ENCODE data around the gene AIFM3.
"Not testable (repeated sequence)": the region's sequence is repeated elsewhere in the genome, so short reads cannot be mapped to it uniquely, and the experiment has no call there.

The AIFM3 gene

DNA sequence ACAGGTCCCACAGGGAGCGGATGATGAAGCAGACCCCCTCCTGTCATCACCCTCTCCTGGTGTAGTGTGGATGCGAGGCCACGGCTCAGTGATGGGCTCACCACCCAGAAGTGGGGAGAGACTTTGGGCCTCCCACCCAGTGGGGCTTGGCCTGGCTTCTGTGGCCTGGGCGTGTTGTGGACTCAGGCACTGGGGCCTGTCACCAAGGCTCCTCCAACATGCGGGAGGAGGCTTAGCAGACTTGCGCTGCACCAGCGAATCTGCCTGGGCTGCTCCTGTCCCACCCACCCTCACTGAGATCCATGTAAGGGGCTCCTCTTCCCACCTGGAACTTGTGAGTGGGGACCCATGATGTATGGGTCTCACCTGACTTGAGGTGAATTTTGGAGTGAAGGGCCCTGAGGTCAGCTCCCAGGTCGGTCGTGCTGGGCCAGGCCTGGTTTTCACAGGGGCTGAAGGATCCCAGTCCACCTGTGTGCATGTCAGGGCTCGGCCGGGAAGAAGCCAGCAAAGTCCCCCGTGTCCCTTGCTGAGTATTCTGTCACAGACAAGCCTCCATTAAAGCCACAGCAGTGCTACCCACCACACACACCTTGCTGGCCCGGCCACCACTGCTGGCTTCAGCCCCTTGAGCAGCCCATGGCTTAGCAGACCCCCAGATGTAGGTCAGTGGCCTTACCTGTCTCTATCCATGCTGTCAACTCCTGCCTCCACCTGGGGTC lies 30.6 kb downstream of the AIFM3 start:
- peak in 1 of 10 donors; percentile 70 for DNase-seq
- intact Hi-C loops (cut with DNase I), result no loop called here

GRCh38 chr22:20998411-20999336 lies 31.6 kb downstream of the AIFM3 start:
- intact Hi-C loops (cut with DNase I), result no loop called here

DNA sequence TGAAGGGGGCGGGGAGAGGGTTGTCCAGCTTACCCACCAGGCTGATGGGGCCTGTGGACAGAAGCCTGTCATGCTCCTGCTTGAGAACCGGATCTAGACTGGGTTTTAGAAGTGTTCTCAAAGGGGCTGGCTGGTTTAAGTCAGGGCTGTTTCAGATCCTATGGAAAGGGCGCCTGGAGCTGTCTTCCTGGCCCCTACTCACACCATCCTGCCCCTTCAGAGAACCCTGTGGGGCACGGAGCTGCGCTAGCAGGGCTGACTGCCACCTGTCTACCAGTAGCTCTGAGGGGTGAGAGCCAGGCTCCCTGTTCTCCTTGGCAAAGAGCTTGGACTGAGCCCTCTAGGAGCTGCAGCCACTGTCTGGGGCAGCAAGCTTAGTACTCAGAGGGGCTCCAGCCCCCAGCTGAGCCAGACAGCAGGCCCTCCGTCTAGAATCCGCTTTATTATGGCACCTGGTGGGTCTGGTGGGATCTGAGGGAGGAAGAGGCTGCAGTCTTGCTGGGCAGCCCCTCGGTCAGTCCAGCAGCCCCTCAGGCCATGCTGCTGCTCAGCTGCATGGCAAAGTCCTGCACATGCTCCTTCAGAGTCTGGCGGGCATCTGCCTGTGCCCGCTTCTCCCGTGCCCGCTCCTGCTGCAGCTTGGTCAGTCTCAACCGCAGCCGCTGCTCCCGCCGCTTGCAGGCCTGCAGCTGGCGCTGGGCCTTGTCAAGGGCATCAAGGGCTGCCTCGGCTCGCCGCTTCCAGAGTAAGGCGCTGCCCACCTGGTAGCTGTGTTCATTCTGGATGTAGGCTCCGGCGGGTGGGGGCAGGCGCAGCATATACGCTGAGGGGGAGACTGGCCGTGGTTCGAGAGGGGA lies 32.5 kb downstream of the AIFM3 start:
- peak in 1 of 10 donors; percentile 83 for DNase-seq
- intact Hi-C loops (cut with DNase I), result loop anchor here (5.0 kb wide), 1 partner anchor 142 kb away; the partner anchor contains the start of genes PI4KA and SNAP29

More at GRCh38 chr22:20998411-20999336, 31.6 kb downstream of the AIFM3 start:
- DNase-seq, result peak in 1 of 10 donors; percentile 79

DNA sequence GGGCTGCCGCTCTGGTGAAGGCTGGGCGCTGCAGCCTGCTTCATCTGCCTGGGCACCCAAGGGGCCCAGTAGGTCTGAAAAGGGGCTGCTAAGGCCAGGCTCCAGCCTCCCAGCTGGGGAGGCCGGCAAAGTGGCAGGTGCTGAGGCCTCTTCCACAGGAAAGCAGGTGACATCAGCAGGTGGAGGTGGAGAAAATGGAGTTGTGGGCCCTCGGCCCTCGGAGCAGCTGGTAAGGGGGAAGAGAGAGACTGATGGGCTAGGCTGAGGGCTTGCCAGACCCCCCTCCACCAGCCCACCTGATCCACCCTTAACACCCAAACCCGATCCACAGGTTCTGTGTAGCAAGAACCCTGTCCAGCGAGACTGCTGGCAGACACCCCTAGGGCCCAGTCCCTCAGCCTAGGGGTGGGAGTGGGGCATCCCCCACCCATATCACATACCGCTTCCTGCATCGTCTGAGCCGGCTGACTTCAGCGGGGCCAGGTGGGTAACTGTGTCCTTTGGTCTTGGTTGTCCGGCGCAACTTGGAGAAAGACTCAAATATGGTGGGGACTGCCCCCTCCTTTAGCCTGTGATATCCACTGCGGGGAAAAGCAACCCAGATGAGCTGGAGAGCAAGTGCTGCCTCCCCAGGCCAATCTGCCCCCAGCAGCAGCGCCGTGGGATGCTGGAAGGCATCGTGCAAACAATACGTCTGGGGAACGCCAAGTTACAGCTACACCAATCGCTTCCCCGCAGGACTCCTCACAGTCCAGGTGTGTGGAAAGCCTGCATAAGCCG lies 33.3 kb downstream of the AIFM3 start:
- DNase-seq, result no peak
- intact Hi-C loops (cut with DNase I), result loop anchor here (5.0 kb wide), 1 partner anchor 143 kb away; the partner anchor contains the start of genes PI4KA and SNAP29

DNA sequence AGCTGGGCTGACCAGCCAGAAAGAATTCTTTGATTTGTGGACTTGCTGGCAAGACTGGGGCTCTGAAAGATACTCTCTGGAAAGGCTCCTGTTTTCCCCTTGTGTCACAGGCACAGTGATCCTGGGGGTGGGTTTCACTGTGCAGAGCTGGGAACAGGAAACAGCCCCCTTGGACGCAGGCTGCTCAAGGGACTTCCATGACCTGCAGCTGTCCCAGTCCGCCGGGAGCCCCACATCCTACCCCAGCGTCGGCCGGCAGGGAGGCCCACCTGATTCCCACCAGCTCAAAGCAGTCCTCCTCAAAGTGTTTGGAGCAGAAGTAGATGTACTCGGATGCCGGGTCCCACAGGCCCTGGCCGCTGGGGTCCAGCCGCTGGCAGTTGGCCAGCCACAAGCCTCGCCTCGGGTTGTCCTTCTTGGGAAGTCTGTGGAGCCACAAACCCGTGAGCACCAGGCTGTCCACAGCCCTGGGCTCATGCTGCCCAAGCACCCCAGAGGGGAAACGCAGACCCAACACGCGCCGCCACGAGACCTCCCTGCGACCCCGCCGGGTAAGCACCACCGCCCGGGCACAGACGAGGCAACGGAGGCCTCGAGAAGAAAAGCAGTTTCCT lies 34.0 kb downstream of the AIFM3 start:
- peak in 2 of 10 donors; percentile 25 to 89 for DNase-seq
- intact Hi-C loops (cut with DNase I), result loop anchor here (5.0 kb wide), 1 partner anchor 144 kb away; the partner anchor contains the start of genes PI4KA and SNAP29

DNA sequence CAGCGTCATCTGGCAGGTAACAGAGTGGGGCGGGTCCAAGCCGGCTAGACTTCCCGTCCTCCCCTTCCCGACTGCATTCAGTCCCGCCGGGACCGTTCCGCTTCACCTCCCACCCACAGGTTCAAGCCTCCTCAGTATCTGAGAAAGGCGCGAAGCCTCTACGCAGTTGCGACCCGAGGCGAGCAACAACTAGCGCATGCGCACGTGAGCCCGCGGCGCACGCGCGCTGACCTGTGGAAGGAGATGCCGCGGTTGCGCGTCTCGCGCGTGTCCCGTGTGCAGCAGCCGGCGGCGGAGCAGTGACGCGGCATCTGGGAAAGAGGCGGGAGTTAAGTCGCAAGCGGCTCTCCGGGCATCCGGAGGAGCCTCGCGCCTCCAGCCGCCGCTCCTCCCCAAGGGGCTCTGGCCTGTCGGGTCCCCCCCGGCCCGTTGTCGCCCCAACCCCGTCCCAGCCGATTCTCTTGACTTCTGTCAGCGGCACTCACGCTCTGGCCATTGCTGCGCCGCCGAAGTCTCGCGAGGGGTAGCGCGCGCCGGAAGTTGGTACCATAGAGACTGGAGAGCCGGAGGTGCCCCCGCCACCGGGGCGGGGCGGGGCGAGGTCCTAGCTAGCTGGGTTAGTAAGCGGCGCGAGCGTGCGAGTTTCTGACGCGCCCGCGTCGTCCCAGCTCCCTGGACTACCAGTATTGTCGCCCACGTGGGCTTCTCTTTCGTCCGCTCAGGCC lies 34.7 kb downstream of the AIFM3 start, which contains the start of gene THAP7:
THAP7 (minus strand) TSS at position 518 of the 725 bp plus-strand sequence; CDS start at position 311, 207 bp downstream.
- intact Hi-C loops (cut with DNase I), result loop anchor here (5.0 kb wide), 1 partner anchor 144 kb away; the partner anchor contains the start of genes PI4KA and SNAP29

DNA sequence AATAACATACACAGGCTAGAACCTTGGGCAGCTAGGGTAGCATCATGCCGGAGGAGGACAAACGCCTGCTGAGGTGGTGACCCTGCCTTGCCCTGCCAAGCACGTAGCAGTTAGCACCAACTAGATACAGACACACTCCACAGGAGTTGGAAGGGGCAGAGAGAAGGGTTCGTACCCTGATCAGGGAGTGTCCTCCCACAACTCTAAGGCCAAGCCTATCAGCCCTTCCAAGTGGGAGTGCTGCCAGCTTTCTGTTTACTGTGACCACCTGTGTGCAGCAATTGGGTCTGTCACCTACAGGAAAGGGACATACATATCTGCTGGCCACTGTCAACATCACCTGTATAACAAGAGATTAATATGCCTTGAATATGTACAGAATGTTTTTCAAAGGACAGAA lies 36.7 kb downstream of the AIFM3 start:
- intact Hi-C loops (cut with DNase I), result loop anchor here (5.0 kb wide), 1 partner anchor 146 kb away; the partner anchor contains the start of genes PI4KA and SNAP29
- no peak for DNase-seq

More for the DNA sequence above, 34.7 kb downstream of the AIFM3 start, which contains the start of gene THAP7:
- DNase-seq, result peak; percentile 94 to 99 (median 97)

GRCh38 chr22:21009208-21009607 lies 42.2 kb downstream of the AIFM3 start:
- intact Hi-C loops (cut with DNase I); DNase-seq: not testable (repeated sequence)

- intact Hi-C loops (cut with DNase I), result no loop called here
- DNase-seq, result peak in 1 of 10 donors; percentile 45
Observed at GRCh38 chr22:21009638-21010425, 42.8 kb downstream of the AIFM3 start.

DNA sequence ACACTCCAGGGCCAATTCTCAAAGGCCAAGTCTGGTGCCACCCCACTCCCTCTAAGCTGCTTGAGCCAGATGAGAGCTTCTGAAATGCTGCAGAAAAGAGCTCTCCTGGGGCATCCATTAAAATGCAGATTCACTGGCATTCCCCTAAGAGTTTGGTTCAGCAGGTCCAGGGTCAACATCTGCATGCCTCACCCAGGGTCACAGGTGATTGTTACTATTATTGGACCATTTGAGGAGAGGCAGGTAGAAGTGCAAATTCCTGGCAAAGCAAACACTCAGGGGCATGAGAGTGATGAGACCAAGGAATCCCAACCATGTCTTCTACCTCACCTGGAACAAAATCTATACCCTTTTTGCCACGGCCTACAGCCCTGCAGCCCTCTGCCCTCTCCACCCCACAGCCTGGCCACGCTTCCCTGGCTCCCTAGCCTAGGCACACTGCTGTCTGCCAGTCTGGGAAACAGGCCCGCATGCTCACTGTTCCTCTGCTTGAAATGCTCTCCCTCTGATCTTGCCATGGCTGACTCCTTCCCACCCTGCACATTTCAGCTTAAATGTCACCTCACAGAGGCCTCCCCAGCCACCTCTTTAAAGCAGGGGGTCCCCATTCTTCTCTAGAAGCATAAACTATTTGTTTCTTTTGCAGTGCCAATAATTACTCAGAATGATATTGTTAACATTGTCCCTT lies 43.5 kb downstream of the AIFM3 start:
- peak in 1 of 10 donors; percentile 36 for DNase-seq
- intact Hi-C loops (cut with DNase I), result no loop called here

DNA sequence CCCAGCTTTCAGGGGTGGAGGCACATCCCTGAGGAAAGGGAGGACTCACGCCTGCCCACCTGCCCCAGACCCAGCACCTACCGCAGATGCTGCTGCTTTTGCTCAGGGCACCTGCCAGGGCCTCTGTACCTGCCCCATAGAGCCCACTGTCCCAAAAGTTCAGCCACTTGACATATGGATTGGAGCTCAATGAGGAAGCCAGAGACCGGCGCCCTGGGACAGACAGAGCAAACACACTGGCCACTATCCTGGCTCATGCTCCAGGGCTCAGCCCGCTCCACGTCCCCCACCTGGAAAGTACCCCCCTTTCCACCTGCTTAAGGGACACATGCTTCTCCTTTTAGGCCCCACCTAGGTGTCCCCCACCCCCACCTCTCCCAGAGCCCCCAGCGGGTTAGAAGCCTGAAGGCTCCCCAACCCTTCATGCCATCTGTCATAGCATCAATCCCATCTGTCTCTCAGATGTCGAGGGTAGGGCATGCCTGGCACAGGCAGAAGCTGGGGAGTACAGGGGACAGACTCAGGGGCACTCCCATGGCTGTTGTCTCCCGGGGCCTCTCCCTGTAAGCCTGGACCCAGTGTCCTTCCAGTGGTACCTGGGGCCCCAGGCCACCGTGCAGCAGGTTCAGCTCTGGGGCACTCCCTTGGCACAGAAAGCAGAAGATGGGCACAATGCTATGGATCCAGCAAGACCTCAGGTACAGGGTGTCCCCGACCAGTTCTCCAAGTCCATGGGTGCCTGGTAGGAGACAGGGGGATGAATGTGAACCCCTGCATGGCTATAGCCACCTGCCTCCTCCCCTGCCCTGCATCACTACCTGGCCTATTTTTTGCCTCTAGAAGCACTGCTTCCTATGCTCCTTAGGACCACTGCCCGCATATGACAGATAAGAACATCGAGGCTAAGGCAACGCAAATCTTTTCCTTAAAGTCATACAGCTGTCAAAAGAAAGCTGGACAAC lies 45.7 kb downstream of the AIFM3 start:
- peak in 1 of 10 donors; percentile 67 for DNase-seq
- intact Hi-C loops (cut with DNase I), result no loop called here

GRCh38 chr22:21013657-21014201 lies 46.7 kb downstream of the AIFM3 start:
- intact Hi-C loops (cut with DNase I), result no loop called here
- no peak for DNase-seq

DNA sequence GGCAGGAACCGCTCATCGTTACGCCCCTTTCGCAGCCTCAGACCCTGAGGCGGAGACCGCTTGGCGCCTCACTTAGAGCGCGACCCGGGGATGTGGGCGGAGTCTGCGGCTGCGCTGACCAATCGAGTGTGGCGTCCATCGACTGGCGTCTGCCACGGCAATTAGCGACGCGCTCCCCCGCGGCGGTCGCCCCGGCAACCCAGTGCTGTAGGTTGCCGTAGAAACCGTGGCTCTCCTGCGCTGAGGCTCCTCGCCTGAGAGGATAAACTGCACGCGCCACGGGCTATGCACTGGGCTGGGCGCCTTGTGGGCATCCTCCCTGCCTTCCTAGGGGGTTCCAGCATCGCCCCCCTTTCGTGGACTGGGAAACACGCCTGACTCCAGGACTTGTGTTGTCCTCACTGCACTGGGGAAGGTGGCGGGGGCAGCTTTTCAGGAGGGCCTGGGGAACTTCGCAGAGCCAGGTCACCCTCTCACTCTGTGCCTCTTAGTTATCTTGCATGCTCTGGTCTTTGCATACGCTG lies 47.2 kb downstream of the AIFM3 start:
- peak; percentile 77 to 99 (median 92) for DNase-seq
- intact Hi-C loops (cut with DNase I), result no loop called here

DNA sequence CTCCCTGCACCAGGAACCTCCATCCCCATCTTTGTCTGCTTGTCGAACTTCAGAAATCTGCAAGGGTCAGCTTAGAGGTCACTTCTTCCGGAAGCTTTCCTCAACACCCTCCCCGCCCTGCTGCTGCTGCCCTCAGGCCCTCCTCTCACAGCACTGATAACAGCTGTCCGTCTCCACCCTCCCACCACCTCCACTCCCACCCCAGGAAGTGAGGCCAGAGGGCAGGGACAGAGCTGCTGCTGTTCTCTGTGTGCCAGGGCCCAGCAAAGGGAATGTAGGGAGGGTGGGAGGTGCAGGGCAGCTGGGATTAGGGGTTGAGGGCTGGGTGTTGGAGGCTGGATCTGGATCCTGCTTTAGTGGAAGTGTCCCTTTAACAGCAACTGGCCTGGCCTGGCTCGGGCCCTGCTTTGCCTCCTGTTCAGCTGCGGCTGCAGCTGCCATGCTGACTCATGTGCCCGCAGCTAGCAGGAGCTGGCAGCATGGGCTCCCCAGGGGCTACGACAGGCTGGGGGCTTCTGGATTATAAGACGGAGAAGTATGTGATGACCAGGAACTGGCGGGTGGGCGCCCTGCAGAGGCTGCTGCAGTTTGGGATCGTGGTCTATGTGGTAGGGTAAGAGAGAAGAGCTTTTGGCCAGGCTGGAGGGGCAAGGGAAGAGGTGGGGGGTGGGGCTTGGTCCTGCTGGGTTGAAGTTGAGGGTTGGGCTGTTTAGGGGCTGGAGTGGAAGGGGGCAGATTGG lies 47.8 kb downstream of the AIFM3 start, which contains the start of gene P2RX6:
P2RX6 (plus strand) TSS at position 440 of the 740 bp plus-strand sequence; CDS start at position 450, 10 bp downstream.
- intact Hi-C loops (cut with DNase I), result no loop called here
- peak in 4 of 10 donors; percentile 51 to 92 (median 69) for DNase-seq

Data from posterior cingulate gyrus (tissue), 11 donors.